Body of pancreas (tissue), 4 donors: Measurements from ENCODE around the gene HMCN2.

ENCODE experiments used
- CTCF ChIP-seq, 7 experiments: fragments of 450-650 bp in 4 of 7; fragments of 200-600 bp in 3 of 7; sonication (generic) in 3 of 7; IDR thresholded peaks; one replicate each; pipeline ENCODE4 v1.5.1; 2016 to 2019; ENCODE audit warnings: antibody characterized with exemption in 7 of 7
- POLR2A ChIP-seq, 3 donors: fragments of 450-650 bp; IDR thresholded peaks; one replicate each; pipeline ENCODE4 v1.6.1; 2016; ENCODE audit warnings: antibody characterized with exemption in 3 of 3, mild to moderate bottlenecking in 2 of 3

- TF ChIP-seq CTCF (IDR thresholded peaks at IDR 0.05), result no peak
- no peak for TF ChIP-seq POLR2A (IDR thresholded peaks at IDR 0.05)
Measured at GRCh38 chr9:130454812-130455325, 189.3 kb downstream of the HMCN2 start.
